ENCODE data around the gene BATF2.

BATF2 gene

DNA sequence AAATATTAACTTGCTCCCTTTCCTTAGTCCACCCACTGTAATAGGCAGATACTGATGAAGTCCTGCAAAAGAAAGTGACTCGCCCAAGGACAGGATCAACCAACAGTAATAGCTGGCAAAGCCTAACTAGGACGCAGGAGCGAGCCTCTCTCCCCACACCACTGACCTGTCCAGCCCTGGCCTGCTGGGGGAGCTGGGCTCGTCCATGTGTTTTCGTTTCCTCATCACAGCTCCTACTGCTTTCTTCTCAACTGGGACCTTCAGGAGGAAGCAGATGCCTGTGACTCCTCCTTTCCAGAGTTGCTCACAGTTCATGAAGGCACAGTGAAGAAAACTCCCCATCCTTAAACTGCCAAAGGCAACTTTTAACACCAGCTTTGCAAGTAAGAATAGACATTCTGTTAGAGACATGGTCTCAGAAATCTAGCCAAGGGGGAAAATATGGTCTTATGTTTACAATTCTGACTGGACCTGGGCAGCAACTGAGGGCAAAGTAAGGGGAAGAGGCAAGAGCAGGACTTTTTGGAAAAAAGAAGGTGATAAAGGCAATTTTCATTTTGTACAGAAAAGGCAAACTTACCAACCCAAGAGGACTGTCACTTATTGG, 49.5 kb downstream of the BATF2 start:
- H3K27me3 ChIP-seq (replicated peaks; ENCODE audit: insufficient read depth, low read length) = no peaks in the 10 kb centered on the region
- no peaks in the 10 kb centered on the region for H4K20me1 ChIP-seq (ENCODE audit: insufficient read depth, low read length)
- no peaks in the 10 kb centered on the region for H3K9me2 ChIP-seq (replicated peaks; ENCODE audit: insufficient read depth, low read length)
- no peak for TF ChIP-seq EZH2phosphoT487 (IDR thresholded peaks at IDR 0.05; ENCODE audit: low read length)
- no peak for TF ChIP-seq EZH2 (optimal IDR thresholded peaks at IDR 0.05; ENCODE audit: low read depth, low read length)
- TF ChIP-seq, protein P1, sequence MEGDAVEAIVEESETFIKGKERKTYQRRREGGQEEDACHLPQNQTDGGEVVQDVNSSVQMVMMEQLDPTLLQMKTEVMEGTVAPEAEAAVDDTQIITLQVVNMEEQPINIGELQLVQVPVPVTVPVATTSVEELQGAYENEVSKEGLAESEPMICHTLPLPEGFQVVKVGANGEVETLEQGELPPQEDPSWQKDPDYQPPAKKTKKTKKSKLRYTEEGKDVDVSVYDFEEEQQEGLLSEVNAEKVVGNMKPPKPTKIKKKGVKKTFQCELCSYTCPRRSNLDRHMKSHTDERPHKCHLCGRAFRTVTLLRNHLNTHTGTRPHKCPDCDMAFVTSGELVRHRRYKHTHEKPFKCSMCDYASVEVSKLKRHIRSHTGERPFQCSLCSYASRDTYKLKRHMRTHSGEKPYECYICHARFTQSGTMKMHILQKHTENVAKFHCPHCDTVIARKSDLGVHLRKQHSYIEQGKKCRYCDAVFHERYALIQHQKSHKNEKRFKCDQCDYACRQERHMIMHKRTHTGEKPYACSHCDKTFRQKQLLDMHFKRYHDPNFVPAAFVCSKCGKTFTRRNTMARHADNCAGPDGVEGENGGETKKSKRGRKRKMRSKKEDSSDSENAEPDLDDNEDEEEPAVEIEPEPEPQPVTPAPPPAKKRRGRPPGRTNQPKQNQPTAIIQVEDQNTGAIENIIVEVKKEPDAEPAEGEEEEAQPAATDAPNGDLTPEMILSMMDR (IDR thresholded peaks at IDR 0.05; ENCODE audit: low read length) = no peak
- no peaks in the 10 kb centered on the region for H3K4me1 ChIP-seq (ENCODE audit: low read length)
- H3K9ac ChIP-seq (ENCODE audit: low read length) = no peak overlapping the region
- no peaks in the 10 kb centered on the region for H3F3A ChIP-seq (ENCODE audit: insufficient read depth, low read length)
- no peak for DNase-seq
- H3K4me3 ChIP-seq (ENCODE audit: low read length) = no peak overlapping the region
- no peak overlapping the region for H3K4me2 ChIP-seq (ENCODE audit: low read depth, low read length)
- H2AFZ ChIP-seq (ENCODE audit: low read length) = no peak overlapping the region
- no peak overlapping the region for H3K27ac ChIP-seq (ENCODE audit: low read length)
- H3K36me3 ChIP-seq (replicated peaks; ENCODE audit: insufficient read depth, low read length) = no peaks in the 10 kb centered on the region
- no peaks in the 10 kb centered on the region for H3K79me2 ChIP-seq (ENCODE audit: low read length)
- no peaks in the 10 kb centered on the region for H3K9me3 ChIP-seq (replicated peaks; ENCODE audit: insufficient read depth, low read length)

All from MM.1S (cell line).